Cardiac muscle cell (in vitro differentiated cells and primary cell): ENCODE data around the gene RAP1GAP2. TPM values are rescaled to one million over a fixed set of nuclear protein-coding genes. Genes with fewer than 3 reads are reported as not detected.

Source experiments
- DNase-seq, 2 donors: peaks; one replicate each; pipeline versions ENCODE4 v3.0.0 to v3.0.0-alpha.2; 2010 to 2017; ENCODE audit warnings: low read depth in 1 of 2, low spot score in 1 of 2
- H3K27ac ChIP-seq: fragments of 200-600 bp; sonication (generic); 2 replicates; pipeline ENCODE4 v1.5.1; 2016
- H3K27me3 ChIP-seq: fragments of 200-600 bp; sonication (generic); 2 replicates; pipeline ENCODE4 v1.6.0; 2016; ENCODE audit warnings: control low read depth
- H3K36me3 ChIP-seq: fragments of 200-600 bp; sonication (generic); 2 replicates; pipeline ENCODE4 v1.5.1; 2016; ENCODE audit warnings: control low read depth
- H3K4me1 ChIP-seq: fragments of 200-600 bp; sonication (generic); 2 replicates; pipeline ENCODE4 v1.8.1; 2017; ENCODE audit warnings: low read depth, mild to moderate bottlenecking, mixed run types
- H3K4me3 ChIP-seq: fragments of 200-600 bp; sonication (generic); 2 replicates; pipeline ENCODE4 v1.5.1; 2016; ENCODE audit warnings: mild to moderate bottlenecking
- H3K9me3 ChIP-seq: fragments of 200-600 bp; sonication (generic); 2 replicates; pipeline ENCODE4 v1.5.1; 2017; ENCODE audit warnings: low read depth, mild to moderate bottlenecking, control low read depth
- polyA plus RNA-seq: library from polyadenylated mRNA; unstranded; fragments of >200 nt; fragmentation: Nextera tagmentation; extraction: Ambion mirVana; gene quantifications from 2 replicates; pipeline ENCODE4 v1.2.1, GENCODE V29; 2016
- total RNA-seq: library from RNA; depleted of rRNA; stranded (reverse); fragments of >200 nt; gene quantifications from 2 replicates; pipeline ENCODE4 v1.2.3, GENCODE V29; 2016
- TF ChIP-seq, protein P1 (sequence below): IDR thresholded peaks from 2 replicates; pipeline ENCODE4 v1.5.1; 2012; ENCODE audit warnings: low read depth, mild to moderate bottlenecking, low read length

RAP1GAP2 gene
- total and polyA plus RNA-seq, 2 experiments from 2014 or later, result 1.2 to 2.9 TPM

DNA sequence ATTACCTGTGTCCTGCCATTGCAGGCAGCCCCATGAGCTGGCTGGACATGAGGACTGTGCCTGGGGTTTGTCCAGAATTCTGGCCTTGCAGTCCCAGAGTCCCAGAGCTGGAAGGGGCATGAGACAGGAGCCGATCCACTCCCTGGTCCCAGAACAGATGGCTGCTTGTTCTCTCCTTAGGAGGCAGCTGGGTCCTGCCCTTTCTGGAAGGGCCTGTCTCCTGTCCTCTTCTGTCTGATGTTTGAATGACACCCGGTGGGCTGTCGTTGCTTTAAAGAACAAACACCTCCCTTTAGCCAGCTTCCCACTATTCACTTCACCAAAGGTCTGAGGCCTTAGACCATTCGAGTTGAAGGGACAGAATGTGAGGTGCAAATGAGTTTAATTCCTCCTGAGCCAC, 63.8 kb downstream of the RAP1GAP2 start:
- H3K36me3 ChIP-seq, result no peaks in the 10 kb centered on the region
- H3K27ac ChIP-seq, result no peak overlapping the region
- no peak for DNase-seq
- H3K4me1 ChIP-seq, result peaks cover 3% of the 10 kb centered on the region
- TF ChIP-seq, protein P1, sequence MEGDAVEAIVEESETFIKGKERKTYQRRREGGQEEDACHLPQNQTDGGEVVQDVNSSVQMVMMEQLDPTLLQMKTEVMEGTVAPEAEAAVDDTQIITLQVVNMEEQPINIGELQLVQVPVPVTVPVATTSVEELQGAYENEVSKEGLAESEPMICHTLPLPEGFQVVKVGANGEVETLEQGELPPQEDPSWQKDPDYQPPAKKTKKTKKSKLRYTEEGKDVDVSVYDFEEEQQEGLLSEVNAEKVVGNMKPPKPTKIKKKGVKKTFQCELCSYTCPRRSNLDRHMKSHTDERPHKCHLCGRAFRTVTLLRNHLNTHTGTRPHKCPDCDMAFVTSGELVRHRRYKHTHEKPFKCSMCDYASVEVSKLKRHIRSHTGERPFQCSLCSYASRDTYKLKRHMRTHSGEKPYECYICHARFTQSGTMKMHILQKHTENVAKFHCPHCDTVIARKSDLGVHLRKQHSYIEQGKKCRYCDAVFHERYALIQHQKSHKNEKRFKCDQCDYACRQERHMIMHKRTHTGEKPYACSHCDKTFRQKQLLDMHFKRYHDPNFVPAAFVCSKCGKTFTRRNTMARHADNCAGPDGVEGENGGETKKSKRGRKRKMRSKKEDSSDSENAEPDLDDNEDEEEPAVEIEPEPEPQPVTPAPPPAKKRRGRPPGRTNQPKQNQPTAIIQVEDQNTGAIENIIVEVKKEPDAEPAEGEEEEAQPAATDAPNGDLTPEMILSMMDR, result no peak
- no peak overlapping the region for H3K4me3 ChIP-seq
- no peaks in the 10 kb centered on the region for H3K9me3 ChIP-seq
- peaks cover 20% of the 10 kb centered on the region for H3K27me3 ChIP-seq

DNA sequence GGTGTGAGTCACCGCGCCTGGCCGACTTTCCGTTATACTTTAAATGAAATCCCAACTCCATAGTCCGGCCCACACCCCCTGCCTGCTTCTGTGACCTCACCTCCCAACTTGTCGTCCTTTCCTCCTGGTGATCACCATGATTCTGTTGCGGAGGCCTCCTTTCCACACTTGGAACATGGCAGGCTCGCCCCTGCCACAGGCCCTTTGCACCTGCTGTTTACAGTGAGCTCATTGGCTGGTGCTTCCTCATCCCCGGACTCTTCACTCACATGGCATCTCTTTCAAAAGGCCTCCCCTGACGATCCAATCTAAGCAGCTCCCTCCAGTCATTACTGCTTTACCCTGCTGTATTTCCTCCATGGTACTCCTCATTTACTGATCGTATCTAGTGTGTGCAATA, 64.6 kb downstream of the RAP1GAP2 start:
- Histone ChIP-seq H3K9me3 (no peaks in the 10 kb centered on the region), H3K36me3 (no peaks in the 10 kb centered on the region), H3K27ac (no peak overlapping the region), H3K4me1 (peaks cover 7% of the 10 kb centered on the region), H3K4me3 (no peak overlapping the region), H3K27me3 (peaks cover 12% of the 10 kb centered on the region)
- no peak for DNase-seq
- TF ChIP-seq, protein P1, result no peak

DNA sequence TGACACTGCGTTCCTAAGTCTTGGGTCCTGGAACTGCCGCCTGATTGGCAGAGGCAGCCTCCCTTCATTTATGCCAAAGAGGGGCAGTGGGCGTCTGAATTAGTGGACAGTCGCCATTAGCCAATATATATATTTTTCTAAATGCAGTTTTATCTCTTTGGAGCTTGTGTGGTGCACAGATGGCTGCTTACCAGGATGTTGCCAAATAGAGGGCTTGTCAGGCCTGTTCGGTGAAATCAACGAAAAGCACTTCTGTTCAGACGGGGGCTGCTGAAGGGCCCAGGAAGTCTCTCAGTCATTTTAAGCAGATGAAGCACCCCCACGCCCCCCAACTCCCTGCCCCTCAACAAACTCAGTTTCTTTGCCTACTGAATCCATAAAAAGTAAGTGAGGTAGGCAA, 66.0 kb downstream of the RAP1GAP2 start:
- no peak overlapping the region for H3K27ac ChIP-seq
- TF ChIP-seq, protein P1, result no peak
- no peaks in the 10 kb centered on the region for H3K9me3 ChIP-seq
- H3K27me3 ChIP-seq, result no peaks in the 10 kb centered on the region
- no peak for DNase-seq
- H3K36me3 ChIP-seq, result no peaks in the 10 kb centered on the region
- peaks cover 7% of the 10 kb centered on the region for H3K4me1 ChIP-seq
- no peak overlapping the region for H3K4me3 ChIP-seq

DNA sequence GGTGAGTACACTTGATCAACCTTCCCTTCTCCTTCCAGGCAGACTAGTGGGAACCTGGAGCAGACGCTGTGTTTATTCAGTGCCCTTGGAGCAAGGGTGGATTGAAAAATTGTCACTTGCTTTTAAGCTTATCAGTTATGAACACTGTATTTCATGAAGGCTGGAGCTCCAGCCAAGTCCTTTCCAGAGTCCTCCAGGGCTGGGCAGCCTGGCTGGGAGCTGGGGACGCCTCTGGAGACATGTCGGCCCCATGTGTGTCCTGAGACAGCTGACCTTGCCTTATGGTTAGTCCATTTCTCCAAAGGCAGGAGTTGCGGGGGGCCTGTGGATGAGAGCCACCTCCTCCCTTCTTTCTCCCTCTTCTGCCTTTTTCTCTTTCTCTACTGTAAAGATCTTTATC, 67.0 kb downstream of the RAP1GAP2 start:
- no peak for DNase-seq
- Histone ChIP-seq H3K27ac (no peak overlapping the region), H3K4me3 (no peak overlapping the region)

DNA sequence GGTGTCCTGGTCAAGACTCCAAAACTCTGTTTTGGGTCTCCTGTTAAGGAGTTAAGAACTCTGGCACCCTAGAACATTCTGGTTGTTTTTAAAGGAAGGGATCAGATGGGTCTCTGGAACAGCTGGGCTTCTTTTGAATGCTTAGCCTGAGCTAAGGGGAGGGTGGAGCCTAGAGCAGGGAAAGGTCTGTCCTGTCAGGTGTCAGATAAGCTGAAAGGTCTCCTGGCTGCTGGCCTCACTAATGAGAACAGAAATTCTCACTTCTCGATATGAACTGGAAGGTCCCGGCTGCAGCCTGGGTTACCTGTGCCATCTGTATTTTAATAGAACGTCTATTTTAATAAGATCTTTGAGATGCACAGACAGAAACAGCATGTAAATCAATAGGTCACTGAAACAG, 69.0 kb downstream of the RAP1GAP2 start:
- TF ChIP-seq, protein P1, result no peak
- no peak overlapping the region for H3K4me3 ChIP-seq
- H3K27me3 ChIP-seq, result no peaks in the 10 kb centered on the region
- no peaks in the 10 kb centered on the region for H3K9me3 ChIP-seq
- H3K27ac ChIP-seq, result no peak overlapping the region
- no peaks in the 10 kb centered on the region for H3K36me3 ChIP-seq
- DNase-seq, result no peak
- H3K4me1 ChIP-seq, result peaks cover 7% of the 10 kb centered on the region

More for the DNA sequence above, 67.0 kb downstream of the RAP1GAP2 start:
- no peaks in the 10 kb centered on the region for H3K27me3 ChIP-seq
- peaks cover 7% of the 10 kb centered on the region for H3K4me1 ChIP-seq
- no peaks in the 10 kb centered on the region for H3K9me3 ChIP-seq
- TF ChIP-seq, protein P1, result no peak
- no peaks in the 10 kb centered on the region for H3K36me3 ChIP-seq
